K562 (cell line): ENCODE results near the gene PCNX2.

ENCODE experiments used
- CREB3 ChIP-seq: fragments of 450-650 bp; conservative IDR thresholded peaks from 2 replicates; pipeline ENCODE4 v1.6.1; 2016; ENCODE audit warnings: missing genetic modification characterization, low read depth, mild to moderate bottlenecking, missing compliant biosample characterization, moderate library complexity
- CTCF ChIP-seq, 3 experiments: IDR thresholded peaks in 2 of 3; conservative IDR thresholded peaks in 1 of 3; 2 replicates each; pipeline ENCODE4 v1.5.1; 2011 to 2012; ENCODE audit warnings: low read length in 3 of 3, mild to moderate bottlenecking in 3 of 3, control low read depth in 2 of 3, improper control_type of control experiment in 1 of 3, inconsistent platforms in 1 of 3, low read depth in 1 of 3, mixed read lengths in 1 of 3, moderate library complexity in 1 of 3; ENCODE audit not compliant: insufficient read depth in 2 of 3
- MEF2D ChIP-seq: conservative IDR thresholded peaks from 2 replicates; pipeline ENCODE4 v1.6.1; 2016; ENCODE audit warnings: low read depth, missing genetic modification characterization, missing compliant biosample characterization
- PHF8 ChIP-seq: fragments of 200-600 bp; sonication (generic); IDR thresholded peaks from 2 replicates; pipeline ENCODE4 v1.6.1; 2012; ENCODE audit warnings: mixed run types, mild to moderate bottlenecking, inconsistent platforms, low read length, moderate library complexity, borderline replicate concordance
- POLR2A ChIP-seq: fragments of 450-650 bp; conservative IDR thresholded peaks from 2 replicates; pipeline ENCODE4 v1.6.1; 2016
- POLR2AphosphoS5 ChIP-seq: IDR thresholded peaks from 2 replicates; pipeline ENCODE4 v1.6.1; 2011; ENCODE audit warnings: mild to moderate bottlenecking, low read depth, low read length, moderate library complexity; ENCODE audit not compliant: control insufficient read depth, insufficient read depth
- RAD21 ChIP-seq, 2 experiments: fragments of 250-450 bp in 1 of 2; fragments of 450-650 bp in 1 of 2; sonication (Bioruptor Pico) in 1 of 2; formaldehyde crosslinking in 1 of 2; IDR thresholded peaks in 1 of 2; conservative IDR thresholded peaks in 1 of 2; 2 replicates each; pipeline versions ENCODE4 v1.4.0 to v1.8.0; 2020 to 2022; ENCODE audit warnings: mild to moderate bottlenecking in 2 of 2, moderate library complexity in 1 of 2
- SPI1 ChIP-seq: IDR thresholded peaks from 2 replicates; pipeline ENCODE4 v1.6.1; 2011; ENCODE audit warnings: low read depth, low read length, control low read depth, borderline replicate concordance
- ZFP30 ChIP-seq: fragments of 250-450 bp; sonication (Bioruptor Pico); IDR thresholded peaks from 2 replicates; pipeline ENCODE4 v1.8.0; 2022; ENCODE audit warnings: moderate library complexity, mild to moderate bottlenecking, inconsistent platforms, borderline replicate concordance
- ZNF197 ChIP-seq: fragments of 200-800 bp; sonication (Bioruptor generic); IDR thresholded peaks from 2 replicates; pipeline ENCODE4 v1.6.1; 2016; ENCODE audit warnings: low read depth, missing genetic modification characterization, missing compliant biosample characterization
- ZNF232 ChIP-seq: sonication (generic); formaldehyde crosslinking; IDR thresholded peaks from 2 replicates; pipeline ENCODE4 v1.8.0; 2022; ENCODE audit warnings: mild to moderate bottlenecking, missing genetic modification reagents
- ZNF239 ChIP-seq: fragments of 250-450 bp; sonication (Bioruptor Pico); IDR thresholded peaks from 2 replicates; pipeline ENCODE4 v1.4.0; 2020; ENCODE audit warnings: mild to moderate bottlenecking
- ZNF324 ChIP-seq: fragments of 250-450 bp; sonication (Bioruptor Pico); IDR thresholded peaks from 2 replicates; pipeline ENCODE4 v1.4.0; 2020; ENCODE audit warnings: mild to moderate bottlenecking

GRCh38 chr1:233230011-233230410 lies 65.5 kb downstream of the PCNX2 start:
- TF ChIP-seq RAD21 (CRISPR knock-in tag; conservative IDR thresholded peaks at IDR 0.05 in 1 of 2, IDR thresholded peaks at IDR 0.05 in 1 of 2) (no peak), ZNF239 (CRISPR knock-in tag) (no peak), CREB3 (no peak), ZNF324 (no peak), MEF2D (tag) (no peak), ZNF197 (CRISPR knock-in tag) (no peak), CTCF (IDR thresholded peaks at IDR 0.05 in 2 of 3, conservative IDR thresholded peaks at IDR 0.05 in 1 of 3; ENCODE audit: insufficient read depth in 2 of 3, low read depth in 1 of 3, low read length in 3 of 3) (no peak), PHF8 (no peak), POLR2A (no peak), ZNF232 (no peak), SPI1 (no peak), ZFP30 (CRISPR knock-in tag) (no peak), POLR2AphosphoS5 (no peak)
